Activated CD4-positive, CD25-positive, alpha-beta regulatory T cell treated with anti-CD3 and anti-CD28 coated beads, Interleukin-2, amount 50 U/mL, for 72 hours (primary cell): ENCODE results near the gene MSH3.

ENCODE experiments used
- DNase-seq: peaks from one replicate; pipeline ENCODE4 v3.0.0; 2021

MSH3 gene

GRCh38 chr5:80654391-80655230 lies at the start of gene MSH3, which contains the start of gene DHFR:
TSS of gene MSH3 (plus strand) at chr5:80654652. CDS start at chr5:80654728, 76 bp downstream.
TSS of gene DHFR (minus strand) at chr5:80654983. CDS start at chr5:80654489, 494 bp downstream.
- DNase-seq: peak; percentile 88

GRCh38 chr5:80607343-80607742 lies 47.1 kb upstream of the MSH3 start:
- no peak for DNase-seq

- DNase-seq: no peak
Measured at GRCh38 chr5:80607832-80608231, 46.6 kb upstream of the MSH3 start.

- DNase-seq: no peak
Measured at GRCh38 chr5:80608731-80609130, 45.7 kb upstream of the MSH3 start.

DNA sequence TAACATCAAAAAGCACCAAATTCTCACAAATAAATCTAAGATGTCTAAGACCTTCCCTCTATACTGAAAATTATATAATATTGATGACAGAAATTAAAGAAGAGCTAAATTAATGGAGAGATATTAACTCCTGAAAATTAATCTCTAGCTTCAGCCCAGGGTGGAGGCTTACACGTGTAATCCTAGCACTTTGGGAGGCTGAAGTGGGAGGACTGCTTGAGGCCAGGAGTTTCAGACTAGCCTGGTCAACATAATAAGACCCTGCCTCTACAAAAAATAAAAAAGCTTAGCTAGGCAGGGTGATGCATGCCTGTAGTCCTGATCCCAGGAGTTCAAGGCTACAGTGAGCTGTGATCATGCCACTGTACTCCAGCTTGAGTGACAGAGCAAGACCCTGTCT lies 44.8 kb upstream of the MSH3 start:
- no peak for DNase-seq

- no peak for DNase-seq
Measured at GRCh38 chr5:80615266-80615914, 39.1 kb upstream of the MSH3 start.

DNA sequence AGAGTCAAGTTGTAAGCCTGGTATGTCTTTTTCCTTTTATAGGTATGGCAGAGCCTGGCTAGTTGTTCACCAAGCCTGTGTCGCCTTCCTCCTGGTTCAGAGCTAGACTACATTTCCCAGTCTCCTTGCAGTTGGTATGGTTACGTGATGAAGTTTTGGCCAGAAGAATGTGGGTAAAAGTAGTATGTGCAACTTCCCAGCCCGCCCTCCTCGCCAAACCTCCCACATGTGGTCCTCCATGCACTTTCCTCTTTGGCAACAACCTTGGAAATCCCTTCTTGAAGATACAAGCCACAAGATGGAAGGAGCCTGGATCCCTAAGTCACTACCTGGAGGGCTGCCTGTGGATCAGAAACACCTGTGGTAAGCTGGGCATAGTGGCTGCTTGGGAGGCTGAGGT lies 36.0 kb upstream of the MSH3 start:
- DNase-seq: no peak

DNA sequence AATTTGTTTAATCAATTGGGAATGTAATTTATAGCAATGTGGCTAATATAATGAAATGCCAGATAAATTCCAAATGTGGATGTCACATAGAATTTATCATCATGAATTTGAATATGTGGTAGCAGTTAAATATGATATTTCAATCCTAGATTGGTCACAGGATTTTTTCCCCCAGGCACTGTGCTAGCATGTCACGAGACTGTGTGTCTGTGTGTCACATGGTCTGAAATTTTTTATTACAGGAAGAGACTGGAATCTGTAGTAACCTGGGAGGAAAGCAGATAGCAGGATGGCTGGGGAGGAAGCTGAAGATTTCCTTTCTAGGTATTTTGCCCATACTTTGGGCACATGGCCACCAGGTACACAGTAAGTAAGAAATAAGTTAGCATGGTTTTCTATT lies 35.4 kb upstream of the MSH3 start:
- no peak for DNase-seq

- no peak for DNase-seq
Measured at GRCh38 chr5:80620211-80620610, 34.2 kb upstream of the MSH3 start.

GRCh38 chr5:80622756-80623155 lies 31.7 kb upstream of the MSH3 start:
- DNase-seq: no peak

GRCh38 chr5:80623999-80624398 lies 30.5 kb upstream of the MSH3 start:
- no peak for DNase-seq

- no peak for DNase-seq
Measured at GRCh38 chr5:80625230-80625629, 29.2 kb upstream of the MSH3 start.

GRCh38 chr5:80629281-80629680 lies 25.2 kb upstream of the MSH3 start:
- no peak for DNase-seq

DNA sequence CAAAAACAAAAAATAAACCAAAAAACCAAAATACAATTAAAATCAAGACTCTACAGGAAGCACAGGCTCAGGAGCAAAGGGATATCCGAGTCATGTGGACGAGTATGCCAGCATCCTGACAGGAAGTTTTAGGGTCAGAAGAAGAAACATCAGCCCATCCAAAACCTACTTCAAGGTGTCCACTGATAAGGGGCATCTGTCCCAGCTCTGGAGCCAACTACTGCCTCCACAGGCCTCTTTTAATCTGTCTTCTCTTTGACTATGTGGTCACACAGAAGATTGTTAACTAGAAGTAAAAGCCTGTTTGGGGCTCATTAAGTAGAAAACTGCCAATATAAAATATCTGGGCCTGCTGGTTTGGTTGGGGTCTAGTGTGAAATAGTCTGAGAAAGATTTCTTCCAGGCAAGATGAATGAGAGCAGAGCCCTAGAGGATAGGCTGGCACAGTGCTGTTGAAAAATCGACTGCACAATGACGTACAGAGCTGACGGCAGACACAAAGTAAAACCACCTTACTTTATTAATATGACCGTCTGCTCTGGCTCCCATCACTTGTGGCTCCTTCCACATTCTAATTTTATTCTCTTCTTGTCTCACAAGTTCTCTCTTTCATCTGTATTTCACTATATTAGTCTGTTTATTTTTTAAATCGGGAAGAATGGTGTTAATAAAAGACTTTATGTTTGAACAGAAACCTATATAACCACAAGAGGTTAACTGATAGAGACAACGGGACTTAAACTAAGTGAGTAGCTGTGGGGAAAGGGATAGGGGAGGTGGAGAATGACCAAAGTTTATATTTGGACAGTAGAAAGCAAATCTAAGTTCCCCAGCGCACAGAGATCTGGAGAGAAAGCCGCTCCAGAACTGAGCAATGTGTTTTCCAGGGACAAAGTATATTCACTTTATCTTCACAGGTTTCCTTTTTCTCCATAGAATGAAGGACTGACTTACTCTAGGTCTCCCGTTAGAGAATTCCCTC lies 22.9 kb upstream of the MSH3 start:
- no peak for DNase-seq

DNA sequence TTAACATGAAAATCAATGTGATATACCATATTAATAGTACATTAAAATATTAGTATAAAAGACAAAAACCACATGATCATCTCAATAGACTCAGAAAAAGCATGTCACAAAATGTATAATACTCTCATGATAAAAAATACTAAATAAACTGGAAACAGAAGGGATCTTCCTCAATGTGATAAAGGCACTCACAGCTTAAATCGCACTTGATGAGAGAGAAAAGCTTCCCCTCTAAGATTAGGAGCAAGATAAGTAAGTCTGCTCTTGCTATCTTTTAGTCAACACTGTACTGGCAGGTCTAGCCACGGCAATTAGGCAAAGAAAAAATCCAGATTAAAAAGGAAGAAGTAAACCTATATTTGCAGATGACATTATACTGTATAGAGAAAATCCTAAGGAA lies 21.8 kb upstream of the MSH3 start:
- no peak for DNase-seq

DNA sequence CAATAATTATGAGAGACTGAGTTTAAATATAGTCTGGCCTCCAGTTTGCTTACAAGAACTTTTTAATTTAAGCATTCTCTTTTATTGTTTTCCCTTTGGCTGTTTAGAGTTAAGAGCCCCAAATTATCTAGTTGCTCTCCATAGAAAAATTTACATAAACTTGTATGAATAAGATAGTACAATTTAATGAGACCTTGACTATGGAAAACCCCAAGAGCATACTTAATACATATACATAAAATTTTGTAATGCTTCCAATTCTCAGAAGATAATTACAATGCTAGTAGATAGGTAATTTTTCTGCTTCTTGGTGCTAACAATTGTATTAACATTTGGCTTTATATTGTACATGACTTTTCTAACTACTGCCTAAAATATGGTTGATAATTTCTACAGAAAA lies 20.3 kb upstream of the MSH3 start:
- no peak for DNase-seq

- no peak for DNase-seq
Measured at GRCh38 chr5:80641353-80641752, 13.1 kb upstream of the MSH3 start.

DNA sequence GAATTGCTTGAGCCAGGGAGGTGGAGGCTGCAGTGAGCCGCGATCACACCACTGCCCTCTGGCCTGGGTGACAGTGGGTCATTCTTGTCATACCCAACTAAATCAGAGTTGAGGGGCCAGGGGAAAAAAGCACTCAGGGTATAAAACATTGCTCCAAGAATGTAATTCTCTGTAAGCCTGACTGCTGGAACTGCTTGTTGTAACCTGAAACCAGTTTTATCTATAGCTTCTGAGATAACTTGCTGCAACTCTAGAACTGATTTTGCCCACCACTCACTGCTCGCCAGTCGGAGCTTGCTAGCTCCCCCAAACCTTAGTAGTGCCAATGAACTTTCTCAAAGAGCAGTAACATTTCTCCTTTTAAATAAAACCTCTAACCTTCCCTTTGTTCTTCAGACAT lies 9.6 kb upstream of the MSH3 start:
- no peak for DNase-seq

DNA sequence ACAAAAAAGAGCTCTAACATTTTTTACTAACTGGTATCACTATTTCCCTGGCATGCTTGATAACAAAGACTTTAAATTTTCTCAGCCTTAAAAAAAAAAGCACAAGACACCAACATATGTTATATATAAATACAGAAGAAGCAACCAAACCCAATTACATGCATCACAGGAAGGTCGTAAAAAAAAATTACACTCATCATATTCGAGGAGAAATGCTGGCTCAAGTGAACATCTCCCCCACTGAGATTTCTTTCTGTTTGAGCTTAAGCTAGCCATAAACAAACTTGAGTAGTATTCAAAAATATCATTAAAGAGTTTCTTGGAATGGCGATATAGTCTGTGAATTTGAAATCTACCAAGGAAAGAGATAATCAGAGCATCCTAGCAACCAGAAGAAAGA lies 7.5 kb upstream of the MSH3 start:
- DNase-seq: no peak

GRCh38 chr5:80653502-80653901 lies 950 bp upstream of the MSH3 start:
- DNase-seq: no peak

DNA sequence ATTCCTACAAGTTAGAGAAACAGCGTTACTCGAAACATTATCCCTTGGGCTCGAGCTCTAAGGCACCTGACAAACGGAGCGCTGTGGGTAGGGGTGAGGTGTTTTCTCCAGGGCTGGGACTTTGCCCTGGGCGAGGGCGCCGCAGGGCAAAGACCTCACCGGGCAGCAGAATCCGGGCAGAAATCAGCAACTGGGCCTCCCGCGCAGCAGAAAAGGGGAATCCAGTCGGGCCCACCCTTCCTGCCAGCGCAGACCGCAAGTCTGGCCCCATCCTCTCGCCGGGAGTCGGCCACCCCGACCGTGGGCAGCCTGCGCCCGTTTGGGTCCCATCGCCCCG lies 430 bp upstream of the MSH3 start:
- DNase-seq: no peak

DNA sequence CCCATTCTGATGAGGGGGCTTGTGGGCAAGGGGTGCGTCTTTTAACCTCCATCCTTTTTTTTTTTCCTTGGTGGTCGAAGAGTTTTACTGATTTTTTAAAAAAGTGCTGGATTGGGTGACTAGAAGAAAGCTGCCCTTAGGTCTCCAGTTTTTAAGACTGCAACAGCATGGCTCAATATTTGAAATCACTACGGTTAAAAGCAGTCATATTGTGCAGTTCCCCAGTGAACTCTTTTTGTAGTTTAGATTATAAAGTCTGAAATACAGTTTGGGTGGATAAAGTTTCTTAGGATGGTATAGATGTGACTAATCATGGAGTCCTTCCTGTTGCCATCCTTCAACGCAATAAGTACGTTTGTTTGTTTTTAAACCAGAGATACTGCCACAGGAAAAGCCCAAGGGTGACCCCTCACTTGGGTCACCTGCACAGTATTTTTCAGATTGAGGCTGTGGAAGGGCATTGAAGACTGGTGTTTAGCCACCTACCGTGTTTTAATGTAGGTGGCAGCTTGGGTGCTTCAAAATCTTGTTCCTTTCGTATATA lies 851 bp downstream of the MSH3 start:
- no peak for DNase-seq

DNA sequence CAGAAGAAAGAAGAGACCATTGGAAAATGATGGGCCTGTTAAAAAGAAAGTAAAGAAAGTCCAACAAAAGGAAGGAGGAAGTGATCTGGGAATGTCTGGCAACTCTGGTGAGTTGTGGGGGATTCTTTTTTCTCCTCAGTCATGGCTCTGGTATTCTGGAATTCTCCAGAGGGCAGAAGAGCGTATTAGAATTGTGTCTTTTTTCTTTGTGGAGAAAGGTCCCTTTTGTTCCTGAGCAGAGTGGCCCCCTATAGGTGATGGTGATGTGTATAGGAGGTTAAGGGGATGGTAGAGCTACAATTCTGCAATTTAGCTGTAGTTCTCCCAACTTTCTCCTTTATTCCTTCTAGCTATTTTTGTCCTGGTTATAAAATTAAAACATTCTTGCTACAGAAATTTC lies 2.0 kb downstream of the MSH3 start:
- no peak for DNase-seq
